HG03108 (cell line): ENCODE measurements around the gene CEP164.
"Not testable (repeated sequence)": the region's sequence is repeated elsewhere in the genome, so short reads cannot be mapped to it uniquely, and the experiment has no call there.

Experiments
- ATAC-seq: cut with Tn5 transposase; IDR thresholded peaks from one replicate; pipeline ENCODE4 v1.9.1; 2021; ENCODE audit warnings: moderate library complexity; ENCODE audit not compliant: unreplicated experiment

The CEP164 gene

GRCh38 chr11:117303646-117304315 lies 23.9 kb upstream of the CEP164 start:
- ATAC-seq = no peak

- ATAC-seq = no peak
Observed at GRCh38 chr11:117305145-117305544, 22.5 kb upstream of the CEP164 start.

- ATAC-seq = no peak
Observed at GRCh38 chr11:117309310-117309709, 18.3 kb upstream of the CEP164 start.

GRCh38 chr11:117313091-117313490 lies 14.6 kb upstream of the CEP164 start:
- ATAC-seq = no peak

GRCh38 chr11:117313828-117314768 lies 13.6 kb upstream of the CEP164 start:
- ATAC-seq = no peak

GRCh38 chr11:117314840-117315239 lies 12.8 kb upstream of the CEP164 start:
- no peak for ATAC-seq

- ATAC-seq = no peak
Observed at GRCh38 chr11:117315285-117316196, 12.1 kb upstream of the CEP164 start.

- no peak for ATAC-seq
Observed at GRCh38 chr11:117316197-117316961, 11.3 kb upstream of the CEP164 start, which contains the start of gene BACE1. TSS of gene BACE1 (minus strand) at chr11:117316256. CDS start at chr11:117315795, 461 bp downstream.

- no peak for ATAC-seq
Observed at GRCh38 chr11:117318738-117319137, 8.9 kb upstream of the CEP164 start.

- ATAC-seq = no peak
Observed at GRCh38 chr11:117319214-117319840, 8.3 kb upstream of the CEP164 start.

GRCh38 chr11:117327255-117327566 lies 443 bp upstream of the CEP164 start:
- not testable (repeated sequence) for ATAC-seq

- ATAC-seq = no peak
Observed at GRCh38 chr11:117328375-117329010, 839 bp downstream of the CEP164 start.

GRCh38 chr11:117332843-117333242 lies 5.2 kb downstream of the CEP164 start:
- ATAC-seq = no peak

- no peak for ATAC-seq
Observed at GRCh38 chr11:117333917-117334316, 6.3 kb downstream of the CEP164 start.

- ATAC-seq = no peak
Observed at GRCh38 chr11:117334896-117335295, 7.2 kb downstream of the CEP164 start.

- ATAC-seq = no peak
Observed at GRCh38 chr11:117335399-117335798, 7.7 kb downstream of the CEP164 start.

- no peak for ATAC-seq
Observed at GRCh38 chr11:117337076-117337475, 9.4 kb downstream of the CEP164 start.

GRCh38 chr11:117345039-117345438 lies 17.4 kb downstream of the CEP164 start:
- ATAC-seq = no peak

GRCh38 chr11:117354550-117354949 lies 26.9 kb downstream of the CEP164 start:
- no peak for ATAC-seq
